ENCODE measurements around the gene SETD2. TPM values are rescaled to one million over a fixed set of nuclear protein-coding genes. Genes with fewer than 3 reads are reported as not detected.
"Not testable (repeated sequence)": the region's sequence is repeated elsewhere in the genome, so short reads cannot be mapped to it uniquely, and the experiment has no call there.

The SETD2 gene
- total RNA-seq, 2 experiments from 2014 or later, result 87.3 to 87.4 TPM

DNA sequence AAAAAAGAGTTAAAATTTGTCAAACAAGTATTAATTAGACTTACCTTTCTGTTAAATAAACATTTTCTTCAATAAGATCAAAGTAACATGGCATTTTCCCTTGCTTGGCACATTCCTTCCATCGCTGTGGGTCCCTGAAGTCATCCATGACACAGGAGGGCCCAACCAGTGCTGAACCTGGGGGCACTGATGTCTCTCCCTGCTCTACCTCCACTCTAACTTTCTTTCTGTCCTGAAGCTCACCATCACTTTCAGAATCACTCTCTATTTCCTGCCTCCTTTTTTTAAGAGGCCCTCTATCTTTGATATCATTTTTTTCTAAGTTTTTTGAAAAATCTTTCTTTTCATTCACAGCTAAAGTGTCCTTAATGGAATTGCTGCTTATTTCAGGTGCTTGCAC, 43.8 kb downstream of the SETD2 start:
- Histone ChIP-seq H3K4me1 (ENCODE audit: insufficient read depth, low read length) (no peaks in the 10 kb centered on the region), H3K4me3 (ENCODE audit: low read length) (no peak overlapping the region), H3K27ac (ENCODE audit: low read depth in 1 of 2, low read length in 2 of 2) (no peak overlapping the region), H3K36me3 (ENCODE audit: insufficient read depth, low read length) (peaks cover 67% of the 10 kb centered on the region), H3K9me3 (ENCODE audit: control insufficient read depth in 1 of 2, insufficient read depth in 1 of 2, low read length in 2 of 2) (no peaks in the 10 kb centered on the region), H3K27me3 (ENCODE audit: control insufficient read depth in 1 of 2, insufficient read depth in 2 of 2, low read length in 2 of 2) (no peaks in the 10 kb centered on the region)
- CTCF ChIA-PET, result interaction anchor here (1.2 kb wide), 1 partner anchor 11 kb away, joined by 3 read pairs; no protein-coding TSS in a partner anchor
- peaks cover 88% of the 10 kb centered on the region for H3K36me3 Mint-ChIP-seq (ENCODE audit: low read depth)
- TF ChIP-seq, protein P1, sequence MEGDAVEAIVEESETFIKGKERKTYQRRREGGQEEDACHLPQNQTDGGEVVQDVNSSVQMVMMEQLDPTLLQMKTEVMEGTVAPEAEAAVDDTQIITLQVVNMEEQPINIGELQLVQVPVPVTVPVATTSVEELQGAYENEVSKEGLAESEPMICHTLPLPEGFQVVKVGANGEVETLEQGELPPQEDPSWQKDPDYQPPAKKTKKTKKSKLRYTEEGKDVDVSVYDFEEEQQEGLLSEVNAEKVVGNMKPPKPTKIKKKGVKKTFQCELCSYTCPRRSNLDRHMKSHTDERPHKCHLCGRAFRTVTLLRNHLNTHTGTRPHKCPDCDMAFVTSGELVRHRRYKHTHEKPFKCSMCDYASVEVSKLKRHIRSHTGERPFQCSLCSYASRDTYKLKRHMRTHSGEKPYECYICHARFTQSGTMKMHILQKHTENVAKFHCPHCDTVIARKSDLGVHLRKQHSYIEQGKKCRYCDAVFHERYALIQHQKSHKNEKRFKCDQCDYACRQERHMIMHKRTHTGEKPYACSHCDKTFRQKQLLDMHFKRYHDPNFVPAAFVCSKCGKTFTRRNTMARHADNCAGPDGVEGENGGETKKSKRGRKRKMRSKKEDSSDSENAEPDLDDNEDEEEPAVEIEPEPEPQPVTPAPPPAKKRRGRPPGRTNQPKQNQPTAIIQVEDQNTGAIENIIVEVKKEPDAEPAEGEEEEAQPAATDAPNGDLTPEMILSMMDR (IDR thresholded peaks at IDR 0.05), result no peak
- H3K27ac Mint-ChIP-seq, result peak overlapping the region; percentile 65
- intact Hi-C loops (cut with DNase I, micrococcal nuclease), result loop anchor here in 1 of 2 experiments (5.0 kb wide), 1 partner anchor 42 kb away; the partner anchor contains the start of gene SETD2
- no peaks in the 10 kb centered on the region for H3K27me3 Mint-ChIP-seq
- H3K4me1 Mint-ChIP-seq (ENCODE audit: low read depth), result peaks cover 66% of the 10 kb centered on the region
- POLR2A ChIA-PET, result no interaction called here
- no peak for ATAC-seq (ENCODE audit: poor library complexity)
- DNase-seq, result no peak
- H3K4me3 Mint-ChIP-seq, result no peak overlapping the region
- H3K9me3 Mint-ChIP-seq, result no peaks in the 10 kb centered on the region

DNA sequence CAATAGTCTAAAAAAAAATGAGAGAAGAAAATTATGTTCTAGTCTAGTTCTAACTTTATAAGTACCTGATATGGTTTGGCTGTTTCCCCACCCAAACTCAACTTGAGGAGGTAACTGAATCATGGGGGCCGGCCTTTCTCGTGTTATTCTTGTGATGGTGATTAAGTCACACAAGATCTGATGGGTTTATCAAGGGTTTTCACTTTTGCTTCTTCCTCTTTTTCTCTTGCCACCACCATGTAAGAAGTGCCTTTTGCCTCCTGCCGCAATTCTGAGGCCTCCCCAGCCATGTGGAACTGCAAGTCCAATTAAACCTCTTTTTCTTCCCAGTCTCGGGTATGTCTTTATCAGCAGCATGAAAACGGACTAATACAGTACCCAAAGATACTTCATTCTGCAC, 44.5 kb downstream of the SETD2 start:
- ATAC-seq (ENCODE audit: poor library complexity); DNase-seq; CTCF ChIA-PET; H3K9me3 Mint-ChIP-seq; H3K27me3 Mint-ChIP-seq; H3K4me3 ChIP-seq (ENCODE audit: low read length); H3K4me3 Mint-ChIP-seq; H3K27ac ChIP-seq (ENCODE audit: low read depth in 1 of 2, low read length in 2 of 2); H3K9me3 ChIP-seq (ENCODE audit: control insufficient read depth in 1 of 2, insufficient read depth in 1 of 2, low read length in 2 of 2); POLR2A ChIA-PET; H3K27me3 ChIP-seq (ENCODE audit: control insufficient read depth in 1 of 2, insufficient read depth in 2 of 2, low read length in 2 of 2); H3K4me1 ChIP-seq (ENCODE audit: insufficient read depth, low read length): not testable (repeated sequence)
- Mint-ChIP-seq H3K4me1 (ENCODE audit: low read depth) (peaks cover 65% of the 10 kb centered on the region), H3K36me3 (ENCODE audit: low read depth) (peaks cover 89% of the 10 kb centered on the region), H3K27ac (peak overlapping the region; percentile 73)
- intact Hi-C loops (cut with DNase I, micrococcal nuclease), result loop anchor here in 1 of 2 experiments (5.0 kb wide), 1 partner anchor 43 kb away; the partner anchor contains the start of gene SETD2
- peaks cover 73% of the 10 kb centered on the region for H3K36me3 ChIP-seq (ENCODE audit: insufficient read depth, low read length)

DNA sequence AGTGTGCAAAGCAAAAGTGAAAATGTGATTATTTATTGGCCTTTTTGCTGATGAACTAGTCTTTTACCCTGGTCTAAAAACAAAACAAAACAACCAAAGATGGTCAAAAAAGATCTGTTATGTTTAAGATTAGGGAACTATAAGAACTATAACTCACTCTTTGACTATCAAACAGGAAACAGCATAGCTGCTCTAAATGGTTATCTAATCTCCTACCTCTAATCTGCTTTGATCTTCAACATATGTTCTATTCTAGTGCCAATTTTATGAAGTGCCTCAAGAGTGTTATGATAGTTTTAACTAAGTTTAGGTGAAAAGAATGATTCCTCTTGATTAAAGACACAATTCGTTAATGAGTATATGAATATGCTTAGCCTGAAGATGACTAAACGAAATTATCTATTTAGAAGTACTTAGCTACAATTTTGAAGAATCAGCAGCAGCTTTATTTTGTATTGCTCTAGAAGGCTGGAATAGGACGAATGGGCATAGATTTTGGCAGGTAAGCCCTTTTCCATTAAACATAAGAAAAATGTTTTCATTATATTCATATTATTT, 46.0 kb downstream of the SETD2 start:
- Histone ChIP-seq H3K27ac (ENCODE audit: low read depth in 1 of 2, low read length in 2 of 2) (no peak overlapping the region), H3K27me3 (ENCODE audit: control insufficient read depth in 1 of 2, insufficient read depth in 2 of 2, low read length in 2 of 2) (no peaks in the 10 kb centered on the region), H3K4me1 (ENCODE audit: insufficient read depth, low read length) (no peaks in the 10 kb centered on the region), H3K36me3 (ENCODE audit: insufficient read depth, low read length) (peaks cover 73% of the 10 kb centered on the region), H3K9me3 (ENCODE audit: control insufficient read depth in 1 of 2, insufficient read depth in 1 of 2, low read length in 2 of 2) (no peaks in the 10 kb centered on the region), H3K4me3 (ENCODE audit: low read length) (no peak overlapping the region)
- Mint-ChIP-seq H3K36me3 (ENCODE audit: low read depth) (peaks cover 89% of the 10 kb centered on the region), H3K27me3 (no peaks in the 10 kb centered on the region), H3K4me3 (peak overlapping the region; percentile 36), H3K4me1 (ENCODE audit: low read depth) (peaks cover 50% of the 10 kb centered on the region), H3K27ac (peak overlapping the region; percentile 45), H3K9me3 (no peaks in the 10 kb centered on the region)
- DNase-seq (peak in 2 of 14 experiments; percentile 9 to 21), ATAC-seq (ENCODE audit: poor library complexity) (peak; percentile 68)
- POLR2A ChIA-PET, result interaction anchor here (1.0 kb wide), 1 partner anchor 47 kb away, joined by 5 read pairs; no protein-coding TSS in a partner anchor
- CTCF ChIA-PET, result interaction anchor here (0.6 to 1.0 kb wide), 2 partner anchors 12 to 46 kb away, joined by 3 to 6 read pairs; partner anchors contain the start of gene SETD2
- intact Hi-C loops (cut with DNase I, micrococcal nuclease), result loop anchor here in 1 of 2 experiments (5.0 kb wide), 1 partner anchor 44 kb away; the partner anchor contains the start of gene SETD2
- TF ChIP-seq, protein P1 (IDR thresholded peaks at IDR 0.05), result no peak

DNA sequence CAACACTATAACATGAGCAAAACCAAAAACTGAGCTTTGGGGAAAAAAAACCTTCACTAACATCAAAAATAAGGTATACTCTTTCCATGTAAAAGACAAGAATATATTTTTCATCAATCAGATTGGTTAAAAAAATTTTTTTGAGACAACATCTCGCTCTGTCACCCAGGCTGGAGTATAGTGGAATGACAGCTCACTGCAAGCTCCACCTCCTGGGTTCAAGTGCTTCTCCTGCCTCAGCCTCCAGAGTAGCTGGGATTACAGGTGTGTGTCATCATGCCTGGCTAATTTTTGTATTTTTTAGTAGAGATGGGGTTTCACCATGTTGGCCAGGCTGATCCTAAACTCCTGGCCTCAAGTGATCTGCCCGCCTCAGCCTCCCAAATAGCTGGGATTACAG, 48.4 kb downstream of the SETD2 start:
- not testable (repeated sequence) for H3K4me3 ChIP-seq (ENCODE audit: low read length); H3K27ac Mint-ChIP-seq; H3K27ac ChIP-seq (ENCODE audit: low read depth in 1 of 2, low read length in 2 of 2); DNase-seq; ATAC-seq (ENCODE audit: poor library complexity); H3K27me3 ChIP-seq (ENCODE audit: control insufficient read depth in 1 of 2, insufficient read depth in 2 of 2, low read length in 2 of 2); H3K9me3 ChIP-seq (ENCODE audit: control insufficient read depth in 1 of 2, insufficient read depth in 1 of 2, low read length in 2 of 2); H3K9me3 Mint-ChIP-seq; H3K4me1 ChIP-seq (ENCODE audit: insufficient read depth, low read length); H3K4me3 Mint-ChIP-seq; H3K27me3 Mint-ChIP-seq
- Mint-ChIP-seq H3K36me3 (ENCODE audit: low read depth) (peaks cover 88% of the 10 kb centered on the region), H3K4me1 (ENCODE audit: low read depth) (peaks cover 33% of the 10 kb centered on the region)
- ChIA-PET POLR2A (interaction anchor here (0.8 kb wide), 1 partner anchor 166 kb away, joined by 3 read pairs; no protein-coding TSS in a partner anchor), CTCF (interaction anchor here (0.8 to 1.9 kb wide), 2 partner anchors 8 to 49 kb away, joined by 4 to 5 read pairs; partner anchors contain the start of gene SETD2)
- intact Hi-C loops (cut with DNase I, micrococcal nuclease), result loop anchor here in 1 of 2 experiments (5.0 kb wide), 1 partner anchor 47 kb away; the partner anchor contains the start of gene SETD2
- H3K36me3 ChIP-seq (ENCODE audit: insufficient read depth, low read length), result peaks cover 64% of the 10 kb centered on the region

All from CD4-positive, alpha-beta T cell (primary cell).